Esophagus squamous epithelium (tissue), 4 donors: ENCODE data around the gene DHCR7.

Experiments used
- POLR2A ChIP-seq, 4 donors: fragments of 450-650 bp; IDR thresholded peaks; one replicate each; pipeline ENCODE4 v1.6.1; 2017; ENCODE audit warnings: antibody characterized with exemption in 4 of 4, mild to moderate bottlenecking in 4 of 4, moderate library complexity in 3 of 4
- TF ChIP-seq, protein P1 (sequence below), 6 experiments: fragments of 450-650 bp in 4 of 6; fragments of 200-600 bp in 2 of 6; sonication (generic) in 2 of 6; IDR thresholded peaks; one replicate each; pipeline ENCODE4 v1.5.1; 2016 to 2019; ENCODE audit warnings: antibody characterized with exemption in 6 of 6, mild to moderate bottlenecking in 4 of 6, moderate library complexity in 4 of 6

DNA sequence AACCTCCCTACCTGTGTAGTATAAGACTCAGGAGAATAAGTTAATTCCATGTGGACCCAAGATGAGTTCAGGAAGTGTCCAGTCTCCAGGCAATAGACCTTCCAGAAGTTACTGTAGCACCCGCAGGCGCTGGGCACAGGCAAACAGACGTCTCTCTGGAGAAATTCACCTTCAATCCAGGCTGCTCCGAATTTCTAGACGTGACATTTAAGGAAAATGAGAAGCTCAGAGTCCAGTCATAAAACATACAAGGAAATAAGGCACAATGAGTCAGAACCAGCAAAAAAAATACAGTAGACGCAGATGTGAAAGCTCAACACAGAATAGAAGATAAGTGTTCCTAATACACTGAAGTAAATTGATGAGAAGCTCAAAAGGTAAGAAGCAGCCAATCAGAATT, 19.0 kb upstream of the DHCR7 start:
- TF ChIP-seq, protein P1, sequence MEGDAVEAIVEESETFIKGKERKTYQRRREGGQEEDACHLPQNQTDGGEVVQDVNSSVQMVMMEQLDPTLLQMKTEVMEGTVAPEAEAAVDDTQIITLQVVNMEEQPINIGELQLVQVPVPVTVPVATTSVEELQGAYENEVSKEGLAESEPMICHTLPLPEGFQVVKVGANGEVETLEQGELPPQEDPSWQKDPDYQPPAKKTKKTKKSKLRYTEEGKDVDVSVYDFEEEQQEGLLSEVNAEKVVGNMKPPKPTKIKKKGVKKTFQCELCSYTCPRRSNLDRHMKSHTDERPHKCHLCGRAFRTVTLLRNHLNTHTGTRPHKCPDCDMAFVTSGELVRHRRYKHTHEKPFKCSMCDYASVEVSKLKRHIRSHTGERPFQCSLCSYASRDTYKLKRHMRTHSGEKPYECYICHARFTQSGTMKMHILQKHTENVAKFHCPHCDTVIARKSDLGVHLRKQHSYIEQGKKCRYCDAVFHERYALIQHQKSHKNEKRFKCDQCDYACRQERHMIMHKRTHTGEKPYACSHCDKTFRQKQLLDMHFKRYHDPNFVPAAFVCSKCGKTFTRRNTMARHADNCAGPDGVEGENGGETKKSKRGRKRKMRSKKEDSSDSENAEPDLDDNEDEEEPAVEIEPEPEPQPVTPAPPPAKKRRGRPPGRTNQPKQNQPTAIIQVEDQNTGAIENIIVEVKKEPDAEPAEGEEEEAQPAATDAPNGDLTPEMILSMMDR (IDR thresholded peaks at IDR 0.05): no peak
- no peak for TF ChIP-seq POLR2A (IDR thresholded peaks at IDR 0.05)
